ENCODE data around the gene HOOK2.
"Not testable (repeated sequence)": the region's sequence is repeated elsewhere in the genome, so short reads cannot be mapped to it uniquely, and the experiment has no call there.

Gene HOOK2

GRCh38 chr19:12720296-12720695 is 55.1 kb downstream of the HOOK2 start:
- no peak for DNase-seq

- no peak for DNase-seq
Measured at GRCh38 chr19:12715929-12716328, 59.4 kb downstream of the HOOK2 start.

GRCh38 chr19:12715102-12715501 is 60.2 kb downstream of the HOOK2 start:
- DNase-seq, result no peak

- DNase-seq, result not testable (repeated sequence)
Measured at GRCh38 chr19:12713304-12713703, 62.0 kb downstream of the HOOK2 start.
